DMS153 treated with DMSO at 0.1 percent for 48 hours (cell line): ENCODE results near the gene SFMBT1.
"Not testable (repeated sequence)": the region's sequence is repeated elsewhere in the genome, so short reads cannot be mapped to it uniquely, and the experiment has no call there.

Experiments used
- DNase-seq: peaks from one replicate; lab custom pipeline; 2025; ENCODE audit not compliant: unreplicated experiment; lab: John Stamatoyannopoulos, UW

The SFMBT1 gene

DNA sequence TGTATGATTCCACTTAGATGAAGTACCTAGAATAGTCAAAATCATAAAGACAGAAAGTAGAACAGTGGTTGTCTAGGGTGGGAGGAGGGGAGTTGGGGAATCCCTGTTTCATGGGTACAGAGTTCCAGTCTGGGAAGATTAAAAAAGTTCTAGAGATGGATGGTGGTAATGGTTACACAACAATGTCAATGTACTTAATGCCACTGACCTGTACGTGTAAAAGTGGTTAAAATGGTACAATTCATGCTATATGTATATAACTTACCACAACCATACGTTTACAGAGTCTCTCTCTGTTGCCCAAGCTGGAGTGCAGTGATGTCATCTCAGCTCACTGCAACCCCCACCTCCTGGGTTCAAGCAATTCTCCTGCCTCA, 6.5 kb downstream of the SFMBT1 start:
- DNase-seq, result no peak

DNA sequence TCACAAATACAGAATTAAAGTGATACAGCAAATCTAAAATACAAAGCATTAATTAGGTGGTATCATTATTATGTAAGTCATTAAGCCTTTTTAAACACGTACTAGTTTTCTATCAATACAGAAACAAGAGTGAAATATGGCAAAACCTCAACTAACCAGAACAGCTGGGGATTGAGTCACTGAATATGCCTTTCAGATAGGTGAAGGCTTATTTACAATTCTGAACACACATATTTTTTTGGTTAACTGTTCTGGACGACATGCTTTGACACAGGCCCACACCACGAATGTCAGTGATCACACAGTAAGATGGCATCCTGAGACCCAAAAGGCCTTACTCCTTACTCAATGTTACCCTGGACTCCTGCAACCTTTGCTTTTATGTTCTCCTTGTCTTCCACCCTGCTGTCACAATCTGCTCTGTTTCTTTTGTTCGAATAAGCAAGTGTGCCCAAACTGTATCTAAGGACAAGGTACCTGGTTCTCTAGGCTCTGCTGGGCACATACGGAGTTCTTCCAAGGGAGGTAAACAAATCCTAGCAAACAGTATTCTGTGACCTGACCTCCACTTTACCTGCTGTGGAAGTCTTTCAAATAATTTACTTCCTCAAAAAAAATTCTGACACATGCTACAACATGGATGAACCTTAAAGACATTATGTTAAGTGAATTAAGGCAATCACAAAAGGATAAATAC, 7.0 kb downstream of the SFMBT1 start:
- no peak for DNase-seq

DNA sequence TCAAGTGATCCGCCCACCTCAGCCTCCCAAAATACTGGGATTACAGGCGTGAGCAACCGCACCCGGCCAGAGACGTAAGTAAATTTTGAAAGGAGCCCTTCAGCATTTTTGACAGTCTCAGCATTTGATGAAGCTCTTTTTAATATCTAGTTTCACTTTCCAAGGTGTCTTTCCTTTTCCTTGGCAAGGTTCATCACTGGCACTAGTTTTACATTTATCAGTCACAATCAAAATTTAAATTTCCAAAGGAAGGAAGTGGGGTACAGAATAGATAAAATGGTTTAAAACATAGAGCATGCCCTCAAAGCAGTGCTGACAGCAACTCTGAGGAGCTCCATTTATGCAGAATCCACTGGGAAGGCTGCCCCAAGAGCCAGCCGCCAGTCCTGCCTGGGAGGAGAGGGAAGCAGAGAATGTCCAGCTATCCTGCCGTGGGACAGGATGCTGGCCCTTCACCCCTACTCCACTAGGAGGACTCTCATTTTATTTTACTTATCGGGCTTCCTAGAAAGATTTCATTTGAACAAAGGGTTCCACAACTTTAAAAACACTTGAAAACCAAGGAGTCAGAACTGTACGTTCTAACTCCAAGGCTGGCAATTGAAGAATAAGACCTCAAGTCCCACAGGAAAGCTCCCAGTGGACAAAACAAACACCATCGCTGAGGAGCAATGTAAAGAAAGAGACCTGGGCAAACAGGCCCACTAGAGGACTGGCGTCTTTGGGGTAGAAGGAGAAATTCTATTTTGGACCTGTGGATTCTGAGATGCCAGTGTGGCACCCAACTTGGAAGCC, 9.9 kb downstream of the SFMBT1 start:
- DNase-seq, result no peak

DNA sequence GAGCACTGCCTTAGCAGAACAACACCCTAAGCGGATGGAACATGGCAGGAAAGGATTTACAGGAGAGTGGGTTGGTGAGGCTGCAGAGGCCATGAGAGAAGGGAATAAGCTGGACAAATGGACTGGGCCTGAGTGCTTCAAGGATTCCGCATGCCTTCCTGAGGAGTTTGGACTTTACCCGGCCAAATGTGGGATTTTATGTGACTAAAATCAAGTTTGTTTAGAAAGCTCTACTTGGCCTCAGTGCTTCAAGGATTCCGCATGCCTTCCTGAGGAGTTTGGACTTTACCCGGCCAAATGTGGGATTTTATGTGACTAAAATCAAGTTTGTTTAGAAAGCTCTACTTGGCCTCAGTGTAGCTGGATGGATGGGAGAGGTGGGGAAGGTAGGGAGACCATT, 10.9 kb downstream of the SFMBT1 start:
- not testable (repeated sequence) for DNase-seq

DNA sequence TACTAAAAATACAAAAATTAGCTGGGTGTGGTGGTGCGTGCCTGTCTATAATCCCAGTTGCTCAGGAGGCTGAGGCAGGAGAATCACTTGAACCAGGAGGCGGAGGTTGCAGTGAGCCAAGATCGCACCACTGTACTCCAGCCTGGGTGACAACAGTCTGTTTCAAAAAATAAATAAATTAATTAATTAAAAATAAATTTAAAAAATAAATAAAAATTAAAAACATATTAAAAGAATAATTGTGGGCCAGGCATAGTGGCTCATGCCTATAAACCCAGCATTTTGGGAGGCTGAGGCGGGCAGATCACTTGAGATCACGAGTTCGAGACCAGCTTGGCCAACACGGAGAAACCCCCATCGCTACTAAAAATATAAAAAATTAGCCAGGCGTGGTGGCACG, 11.5 kb downstream of the SFMBT1 start:
- DNase-seq, result not testable (repeated sequence)

DNA sequence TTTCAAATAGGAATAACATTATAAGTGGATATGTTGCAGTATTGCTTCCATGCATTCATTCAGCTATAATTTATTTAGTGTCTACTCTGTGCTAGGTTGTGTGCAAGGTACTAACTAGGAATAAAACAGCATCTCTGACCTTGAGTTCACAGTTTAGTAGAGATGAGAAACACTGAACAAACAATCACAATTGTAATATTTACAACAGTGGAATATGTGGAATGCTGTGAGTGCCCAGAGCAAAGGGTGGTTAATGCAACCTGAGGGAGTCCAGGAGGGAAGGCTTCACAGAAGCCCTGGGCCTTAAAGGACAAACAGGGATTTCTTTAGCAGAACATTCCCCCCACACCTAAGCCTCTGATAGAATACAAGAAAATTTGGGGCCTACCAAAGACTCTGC, 13.3 kb downstream of the SFMBT1 start:
- DNase-seq, result no peak

DNA sequence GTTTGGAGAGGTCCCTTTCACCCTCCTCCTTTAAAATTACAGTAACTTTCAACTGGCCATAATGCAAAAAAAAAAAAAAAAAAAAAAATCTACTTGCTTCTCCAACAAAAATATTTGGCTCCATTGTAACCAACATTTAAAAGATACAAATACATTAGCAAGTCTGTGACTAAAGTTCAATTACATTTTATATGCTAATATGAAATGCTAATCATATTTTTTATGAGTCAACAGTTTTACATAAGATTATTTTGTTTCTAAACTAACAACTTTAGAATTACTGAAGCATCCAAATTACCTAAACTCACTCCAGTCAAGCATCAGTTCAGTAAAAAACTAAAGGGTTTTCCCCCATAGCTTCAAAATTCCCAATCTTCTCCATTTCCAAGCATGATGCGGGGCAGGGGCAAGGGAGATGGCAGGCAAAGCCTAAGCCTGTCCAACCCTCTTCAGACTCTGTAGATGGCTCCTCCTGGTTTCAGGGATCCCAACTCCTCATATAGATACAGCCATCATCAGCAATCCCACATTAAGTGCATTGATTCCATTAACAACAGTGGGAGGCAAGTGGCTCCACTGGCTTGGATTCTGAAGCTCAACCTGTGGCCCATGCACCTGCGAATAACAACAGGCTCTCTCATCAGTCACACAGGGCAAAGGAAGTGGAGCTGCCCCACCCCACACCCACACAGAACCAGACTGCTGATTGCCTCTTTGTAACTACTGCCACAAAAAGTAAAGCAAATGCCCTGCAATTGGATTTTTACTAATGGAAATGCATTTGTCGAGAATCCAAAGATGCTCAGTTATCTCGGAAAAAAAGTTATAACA, 15.0 kb downstream of the SFMBT1 start:
- DNase-seq, result no peak

DNA sequence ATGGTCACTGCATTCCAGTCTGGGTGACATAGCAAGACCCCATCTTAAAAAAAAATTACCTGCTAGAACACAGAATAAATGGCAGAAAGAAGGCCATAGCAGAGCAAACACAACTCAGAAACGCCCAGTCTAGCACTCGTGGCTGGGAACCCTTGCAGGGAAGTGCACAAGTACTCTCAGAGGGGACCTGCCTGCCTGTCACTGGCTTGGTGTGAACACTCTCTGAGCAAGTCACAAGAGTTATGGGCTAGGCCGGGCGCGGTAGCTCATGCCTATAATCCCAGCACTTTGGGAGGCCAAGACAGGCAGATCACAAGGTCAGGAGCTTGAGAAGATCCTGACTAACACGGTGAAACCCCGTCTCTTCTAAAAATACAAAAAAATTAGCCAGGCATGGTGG, 17.2 kb downstream of the SFMBT1 start:
- DNase-seq, result no peak

DNA sequence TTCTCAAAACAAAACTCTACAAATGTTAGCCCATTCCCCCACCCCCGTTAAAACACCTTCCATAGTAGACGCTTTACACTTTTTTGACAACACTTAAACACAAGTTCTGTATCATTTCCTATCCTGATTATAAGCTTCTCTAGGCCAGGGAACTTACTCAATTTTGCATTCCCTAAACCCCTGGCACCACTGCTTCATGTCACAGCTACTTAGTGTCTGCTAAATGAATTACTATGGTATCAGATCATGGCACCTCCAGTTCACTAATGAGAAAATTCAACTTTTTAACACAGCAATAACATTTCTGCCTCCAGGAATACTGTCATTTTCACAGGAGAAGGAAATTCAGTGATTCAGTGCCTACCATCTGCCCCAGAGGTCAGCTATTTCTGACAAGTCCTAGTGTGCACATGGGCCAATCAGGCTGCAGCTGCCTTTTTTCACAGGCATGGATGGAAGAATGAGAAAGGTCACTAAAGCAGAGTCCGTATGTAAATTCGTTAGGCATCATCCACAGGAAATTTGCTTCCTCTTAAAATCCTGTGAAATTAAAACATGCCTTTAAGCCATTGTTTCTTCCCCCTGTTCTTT, 18.5 kb downstream of the SFMBT1 start:
- DNase-seq, result no peak

DNA sequence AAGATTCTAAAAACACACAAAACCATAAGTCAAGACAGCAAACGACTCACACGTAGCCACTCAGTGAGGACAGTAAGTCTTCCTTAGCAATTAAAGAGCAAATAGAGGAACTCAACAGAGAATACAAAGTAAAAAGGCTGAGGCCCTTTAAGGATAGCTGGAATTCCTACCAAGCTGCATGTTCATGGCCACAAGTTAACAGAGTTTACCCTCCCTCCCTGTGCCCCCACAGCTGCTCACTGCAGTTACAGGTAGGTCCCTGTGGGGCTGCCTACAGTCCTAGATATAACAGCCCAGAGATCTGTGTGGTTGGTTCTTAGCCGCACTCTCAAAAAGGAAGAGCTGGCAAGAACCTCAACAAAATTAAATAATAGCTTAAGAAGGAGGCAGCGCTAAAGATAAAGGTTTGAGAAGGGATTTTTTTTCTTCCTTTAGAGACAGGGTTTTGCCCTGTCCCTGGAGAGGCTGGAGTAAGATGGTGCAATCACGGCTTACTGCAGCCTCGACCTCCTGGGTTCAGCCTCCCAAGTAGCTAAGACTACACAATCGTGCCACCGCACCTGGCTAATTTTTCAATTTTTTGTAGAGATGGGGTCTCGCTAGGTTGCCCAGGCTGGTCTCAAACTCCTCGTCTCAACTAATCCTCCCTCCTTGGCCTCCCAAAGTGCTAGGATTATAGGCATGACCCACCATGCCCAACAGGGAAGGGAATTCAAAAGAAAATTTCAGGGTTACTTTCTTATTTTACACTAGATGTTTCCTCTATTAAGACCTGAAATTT, 19.3 kb downstream of the SFMBT1 start:
- no peak for DNase-seq

DNA sequence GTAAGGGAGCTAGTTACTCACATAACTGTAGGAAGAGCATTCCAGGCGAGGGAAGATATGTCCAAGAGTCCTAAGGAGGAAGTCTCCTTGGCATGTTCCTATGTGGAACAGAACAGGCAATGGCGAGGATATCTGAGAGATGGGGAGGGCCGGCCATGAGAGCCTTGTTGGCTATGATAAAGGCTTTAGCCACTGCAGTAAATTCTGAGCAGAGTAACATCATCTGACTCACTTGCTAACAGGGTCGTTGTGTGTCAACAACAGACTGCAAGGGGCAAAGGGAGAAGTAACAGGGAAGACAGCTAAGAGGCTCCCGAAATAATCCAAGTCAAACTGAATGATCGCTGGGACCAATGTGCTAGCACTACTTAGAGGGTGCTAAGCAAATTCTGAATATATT, 21.6 kb downstream of the SFMBT1 start:
- no peak for DNase-seq

DNA sequence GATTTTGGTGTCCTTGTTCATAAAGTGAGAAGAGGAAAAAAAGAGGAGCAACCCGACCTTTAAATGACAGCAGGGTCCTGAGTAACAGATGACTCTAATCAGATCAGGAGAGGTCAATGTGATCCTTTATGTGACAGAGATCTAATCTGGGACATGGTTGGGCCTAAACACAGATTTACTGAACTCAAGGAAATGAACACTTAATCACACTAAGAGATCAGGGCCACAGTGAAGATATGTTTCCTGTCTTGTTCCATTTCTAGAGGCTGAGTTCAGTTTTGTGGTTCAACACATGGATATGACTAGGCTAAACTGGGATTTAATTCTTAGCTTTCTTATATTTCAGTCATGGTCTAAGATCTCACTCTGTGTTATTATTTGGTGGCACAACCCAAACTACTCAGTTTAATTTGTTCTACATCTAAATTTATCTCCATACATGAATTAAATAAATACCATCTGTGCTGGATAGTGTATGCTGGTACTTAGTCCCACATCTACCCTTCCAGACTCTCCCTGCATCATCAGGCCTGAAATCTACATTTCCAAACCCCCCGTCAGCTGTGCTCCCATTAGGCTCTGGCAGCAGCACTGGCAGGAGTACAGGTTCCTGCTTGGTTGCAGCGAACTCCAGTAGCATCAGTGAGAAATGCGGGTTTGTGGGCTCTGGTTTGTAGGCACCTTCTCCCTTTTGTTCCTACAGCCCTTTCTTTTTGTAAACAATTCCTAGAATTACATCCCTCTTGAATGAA, 22.6 kb downstream of the SFMBT1 start:
- DNase-seq, result no peak

DNA sequence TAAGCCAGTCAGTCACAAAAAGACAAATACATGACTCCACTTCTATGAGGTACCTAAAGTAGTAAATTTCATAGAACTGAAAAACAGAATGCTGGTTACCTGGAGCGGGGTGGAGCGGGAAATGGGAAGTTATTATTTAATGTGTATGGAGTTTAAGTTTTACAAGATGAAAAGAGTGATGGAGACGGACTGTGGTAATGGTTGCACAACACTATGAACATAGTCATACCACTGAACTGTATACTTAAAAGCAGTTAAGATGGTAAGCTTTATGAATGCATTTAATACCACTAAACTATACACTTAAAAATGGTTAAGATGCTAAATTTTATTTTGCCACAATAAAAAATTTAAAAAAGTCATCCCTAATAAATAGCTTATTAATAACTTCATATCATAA, 23.2 kb downstream of the SFMBT1 start:
- DNase-seq, result no peak

DNA sequence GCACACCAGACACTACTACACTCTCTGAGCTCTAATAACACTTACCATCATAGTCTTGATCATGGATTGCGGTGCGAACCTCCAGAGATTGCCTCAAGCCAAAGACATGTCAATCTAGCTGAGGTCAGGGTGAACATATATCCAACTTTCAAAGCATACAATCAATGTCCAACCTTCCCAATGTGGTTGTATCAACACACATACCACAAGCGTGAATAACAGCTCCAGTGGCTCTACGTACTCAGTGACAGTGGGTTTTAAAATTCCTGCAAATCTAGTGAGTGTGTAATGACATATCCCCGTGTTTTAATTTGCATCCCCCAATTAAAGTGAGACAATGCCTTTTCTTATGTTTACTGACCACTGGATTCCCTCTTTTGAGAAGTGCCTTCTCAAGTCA, 29.6 kb downstream of the SFMBT1 start:
- no peak for DNase-seq

DNA sequence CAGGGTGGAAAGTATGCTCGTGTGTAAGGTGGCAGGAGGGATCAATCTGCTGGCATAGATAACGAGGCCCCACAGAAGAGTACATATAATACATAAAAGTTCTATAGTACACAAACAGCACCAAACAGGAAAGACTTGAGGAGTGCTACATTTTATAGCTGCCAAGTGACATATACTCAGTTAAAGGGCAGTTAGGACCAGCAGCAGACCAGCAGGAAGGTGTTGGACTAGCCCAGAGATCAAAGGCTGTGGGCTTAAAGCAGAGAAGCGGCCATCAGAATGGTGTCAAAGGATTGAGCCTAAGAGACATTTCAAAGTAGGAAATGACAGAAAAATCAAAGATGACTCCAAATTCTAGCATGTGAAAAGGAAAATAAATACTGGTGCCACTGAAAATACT, 34.5 kb downstream of the SFMBT1 start:
- DNase-seq, result no peak

DNA sequence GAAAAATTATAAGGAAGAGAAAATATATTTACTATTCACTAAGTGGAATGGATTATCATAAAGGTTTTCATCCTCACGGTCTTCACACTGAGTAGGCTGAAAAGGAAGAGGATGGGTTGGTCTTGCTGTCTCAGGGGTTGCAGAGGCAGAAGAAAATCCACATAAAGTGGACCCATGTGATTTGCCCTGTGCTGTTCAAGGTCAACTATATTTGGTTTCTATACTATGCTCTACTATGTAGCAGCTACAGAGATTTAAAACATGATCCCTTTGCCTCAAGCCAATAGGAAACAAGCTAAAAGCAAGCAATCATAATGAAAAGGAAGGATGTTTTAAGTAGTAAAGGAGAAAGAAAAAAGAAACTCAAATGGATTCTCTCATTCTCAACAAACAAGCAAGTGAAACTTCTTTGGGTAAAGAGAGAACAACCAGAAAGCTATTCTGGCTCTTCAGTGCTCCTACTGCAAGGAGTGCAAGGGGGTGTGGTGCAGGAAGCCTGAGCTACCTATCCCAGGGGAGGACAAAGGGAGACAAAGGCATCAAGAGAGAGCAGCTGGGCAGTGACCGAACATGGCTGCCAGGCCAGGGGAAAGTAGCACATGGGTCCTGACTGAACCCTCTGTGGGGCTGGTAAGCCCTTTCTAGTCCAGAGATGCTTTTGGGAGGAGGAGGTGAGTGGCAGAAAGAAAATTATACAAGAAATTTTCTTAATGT, 35.9 kb downstream of the SFMBT1 start:
- peak; percentile 5 for DNase-seq

DNA sequence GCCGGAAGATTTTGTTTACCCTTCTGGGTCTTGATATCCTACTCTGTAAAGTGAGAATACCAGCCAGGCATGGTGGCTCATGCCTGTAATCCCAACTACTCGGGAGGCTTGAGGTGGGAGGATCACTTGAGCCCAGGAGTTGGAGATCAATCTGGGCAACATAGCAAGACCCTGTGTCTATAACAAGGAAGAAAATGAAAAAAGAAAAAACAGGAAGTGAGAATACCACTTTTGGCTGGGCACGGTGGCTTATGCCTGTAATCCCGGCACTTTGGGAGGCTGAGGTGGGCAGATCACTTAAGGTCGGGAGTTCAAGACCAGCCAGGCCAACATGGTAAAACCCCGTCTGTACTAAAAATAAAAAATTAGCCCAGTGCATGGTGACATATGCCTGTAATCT, 36.9 kb downstream of the SFMBT1 start:
- DNase-seq, result no peak

DNA sequence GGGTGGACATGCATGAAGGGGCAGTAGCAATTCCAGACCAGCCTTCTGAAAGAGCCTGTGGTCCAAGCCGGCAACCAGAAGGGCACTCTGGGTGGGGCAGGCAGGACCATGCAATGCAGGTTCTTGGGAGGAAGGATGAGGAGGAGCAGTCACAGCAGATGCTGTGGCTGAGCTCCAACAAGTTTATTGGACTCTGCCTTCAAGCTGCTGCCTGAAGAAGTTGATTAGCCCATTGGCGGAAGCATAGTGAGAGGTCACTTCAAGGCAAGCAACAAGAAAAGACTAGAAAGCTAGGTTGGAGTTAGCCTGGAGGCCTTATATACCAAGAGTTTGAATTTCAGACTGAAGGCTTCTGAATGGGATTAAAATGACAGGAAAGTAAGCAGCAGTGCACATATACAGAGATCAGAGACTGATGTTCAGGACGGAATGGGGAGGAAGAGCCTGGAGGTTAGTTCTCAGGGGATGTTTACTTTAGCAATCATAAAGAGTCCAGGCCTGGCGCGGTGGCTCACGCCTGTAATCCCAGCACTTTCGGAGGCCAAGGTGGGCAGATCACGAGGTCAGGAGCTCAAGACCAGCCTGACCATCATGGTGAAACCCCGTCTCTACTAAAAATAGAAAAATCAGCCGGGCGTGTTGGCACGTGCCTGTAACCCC, 39.9 kb downstream of the SFMBT1 start:
- DNase-seq, result no peak

DNA sequence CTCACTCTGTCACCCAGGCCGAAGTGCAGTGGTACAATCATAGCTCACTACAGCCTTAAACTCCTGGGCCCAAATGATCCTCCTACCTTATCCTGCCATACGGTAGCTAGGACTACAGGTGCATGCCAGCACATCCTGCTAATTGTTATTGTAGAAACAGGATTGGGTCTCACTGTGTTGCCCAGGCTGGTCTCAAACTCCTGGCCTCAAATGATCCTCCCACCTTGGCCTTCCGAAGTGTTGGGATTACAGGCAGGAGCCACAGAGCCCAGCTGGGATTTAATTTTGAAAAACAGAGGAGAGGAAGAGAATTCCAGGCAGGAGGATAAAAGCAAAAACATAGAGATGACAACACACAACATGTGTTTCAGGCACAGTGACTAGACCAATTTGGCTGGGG, 40.5 kb downstream of the SFMBT1 start:
- DNase-seq, result no peak
